Renal cortical epithelial cell (primary cell): ENCODE results near the gene COIL. TPM values are rescaled to one million over a fixed set of nuclear protein-coding genes. Genes with fewer than 3 reads are reported as not detected.
"Not testable (repeated sequence)": the region's sequence is repeated elsewhere in the genome, so short reads cannot be mapped to it uniquely, and the experiment has no call there.

Experiments used
- DNase-seq: peaks from one replicate; pipeline ENCODE4 v3.0.0-alpha.2; 2011; ENCODE audit warnings: low read depth
- total RNA-seq: library from RNA; depleted of rRNA; stranded (reverse); fragments of >200 nt; gene quantifications from 2 replicates; pipeline ENCODE4 v1.2.3, GENCODE V29; 2014

COIL gene
- total RNA-seq, 1 donor from 2014 or later, result 15.9 TPM

DNA sequence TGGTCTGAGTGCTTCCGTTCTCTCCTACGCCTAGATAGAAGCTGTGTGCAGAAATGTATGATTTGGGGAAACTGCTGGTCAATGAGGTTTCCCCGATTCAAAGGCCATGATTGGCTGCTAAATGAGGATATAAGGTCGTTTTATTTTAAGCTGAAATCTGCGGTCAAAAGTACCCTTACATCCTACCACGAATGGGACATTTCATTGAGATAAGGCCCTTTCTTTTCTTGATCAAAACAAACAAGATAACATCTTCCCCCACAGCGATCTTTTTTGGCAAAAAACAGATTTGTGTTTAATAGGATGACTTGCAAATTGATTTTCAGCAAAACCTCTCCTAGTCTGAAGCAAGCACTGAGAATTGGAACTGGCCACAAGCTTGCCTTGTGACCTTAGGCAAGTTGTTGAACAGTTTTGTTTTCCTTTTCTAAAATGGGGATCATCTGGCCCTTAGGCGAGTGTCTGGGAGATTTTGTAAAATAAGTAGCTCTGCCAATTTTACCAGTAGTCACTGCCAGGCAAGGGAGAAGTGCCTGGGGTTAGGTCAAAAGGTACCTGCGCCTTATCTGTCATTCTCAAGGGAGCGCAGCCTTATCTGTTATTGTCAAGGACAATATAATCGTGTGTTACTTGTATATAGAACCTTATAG lies 17.7 kb upstream of the COIL start:
- DNase-seq, result no peak

DNA sequence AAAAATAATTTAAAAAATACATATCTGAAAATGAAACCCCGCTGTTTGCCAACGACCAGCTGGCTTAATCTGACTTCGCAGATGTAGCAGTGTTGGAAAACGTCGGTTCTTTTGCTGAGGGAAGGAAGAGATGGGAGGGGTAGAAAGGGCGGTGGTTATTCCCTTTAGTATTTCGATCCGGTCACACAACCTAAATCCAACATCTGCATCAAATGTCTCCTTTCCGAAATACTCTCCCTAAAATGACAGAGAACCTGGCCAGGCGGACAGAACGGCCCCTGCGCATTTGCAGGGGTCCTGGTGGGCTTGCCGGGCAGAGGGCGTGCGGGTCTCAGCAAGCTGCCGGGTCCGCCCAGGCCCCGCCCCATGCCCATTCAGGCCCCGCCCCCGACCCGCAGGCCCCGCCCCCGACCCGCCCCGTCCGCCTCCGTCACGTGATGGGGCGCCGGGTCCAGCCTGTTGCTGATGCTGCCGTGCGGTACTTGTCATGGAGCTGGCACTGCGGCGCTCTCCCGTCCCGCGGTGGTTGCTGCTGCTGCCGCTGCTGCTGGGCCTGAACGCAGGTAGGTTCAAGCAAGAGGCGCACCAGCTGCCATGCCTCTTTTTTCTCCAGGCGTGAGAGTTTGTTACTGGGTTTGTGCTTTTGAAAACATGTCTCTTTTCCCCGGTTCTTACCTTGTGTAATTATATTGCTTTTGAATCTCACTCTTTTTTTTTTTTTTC lies 17.0 kb upstream of the COIL start, which contains the start of gene SCPEP1:
SCPEP1 (plus strand) TSS at position 459 of the 723 bp plus-strand sequence; CDS start at position 488, 29 bp downstream.
- DNase-seq, result peak; percentile 52

DNA sequence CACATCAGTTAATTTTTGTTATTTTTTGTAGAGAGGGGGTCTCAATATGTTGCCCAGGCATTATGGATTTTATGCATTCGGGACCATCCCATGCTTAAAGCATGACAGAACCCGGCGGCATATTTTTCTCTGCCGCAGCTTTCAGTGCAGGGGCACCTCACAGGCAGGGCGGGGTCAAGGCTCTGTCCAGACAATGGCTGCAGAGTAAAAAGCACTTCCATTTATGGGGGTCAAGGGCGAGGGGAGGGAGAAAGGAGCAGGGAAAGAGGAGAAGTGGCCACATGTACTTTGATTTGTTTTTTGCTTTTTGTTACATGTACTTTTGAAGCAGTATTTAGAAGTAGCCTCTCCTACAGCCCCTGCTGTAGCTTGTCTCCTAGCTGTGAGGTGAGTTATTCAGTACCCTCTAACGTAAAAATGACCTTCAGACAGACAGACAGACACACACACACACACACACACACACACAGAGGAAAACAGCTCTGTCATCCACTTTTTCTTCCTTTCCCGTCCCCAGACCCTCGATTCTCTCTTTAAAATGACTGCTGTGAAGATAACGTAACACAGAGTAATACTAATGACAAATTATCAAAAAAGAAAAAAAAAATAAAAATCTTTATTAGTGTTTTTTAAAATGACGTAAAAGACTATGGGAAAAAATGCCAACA lies 16.2 kb upstream of the COIL start:
- no peak for DNase-seq

DNA sequence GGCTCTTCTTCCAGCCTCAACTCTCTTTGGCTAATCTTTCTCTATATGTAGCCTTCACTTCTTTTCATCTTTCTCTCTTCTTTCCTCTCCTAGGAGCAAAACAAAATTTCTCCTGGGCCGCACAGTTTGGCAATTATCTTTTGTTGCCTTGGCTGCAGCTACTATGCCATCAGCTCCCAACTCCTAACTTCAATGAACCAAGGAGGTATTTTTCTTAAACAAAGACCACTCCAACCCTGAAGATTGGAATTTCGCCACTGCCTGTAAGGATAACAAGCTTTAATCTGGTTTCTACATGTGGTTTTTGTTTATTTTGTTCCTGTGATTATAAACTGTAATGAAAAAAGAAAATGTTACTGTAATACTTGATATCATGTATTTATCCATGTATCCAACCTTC lies 14.8 kb upstream of the COIL start:
- no peak for DNase-seq

DNA sequence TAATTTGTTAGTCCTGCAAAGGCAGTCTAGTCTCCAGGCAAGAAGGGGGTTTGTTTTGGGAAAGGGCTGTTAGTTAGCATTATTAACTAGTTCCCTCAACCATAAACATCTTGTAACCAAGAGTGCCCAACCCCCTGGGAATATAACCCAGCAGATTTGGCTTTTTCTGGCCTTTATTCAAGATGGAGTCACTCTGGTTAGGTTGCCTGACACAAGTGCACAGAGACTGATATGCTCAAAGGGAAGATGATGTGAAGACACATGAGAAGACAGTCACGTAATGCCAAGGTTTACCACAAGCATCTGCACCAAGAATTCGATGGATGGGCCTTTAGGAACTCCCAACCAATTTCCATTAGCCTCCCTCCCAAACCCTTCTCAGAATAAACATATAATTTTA lies 13.2 kb upstream of the COIL start:
- DNase-seq, result no peak

DNA sequence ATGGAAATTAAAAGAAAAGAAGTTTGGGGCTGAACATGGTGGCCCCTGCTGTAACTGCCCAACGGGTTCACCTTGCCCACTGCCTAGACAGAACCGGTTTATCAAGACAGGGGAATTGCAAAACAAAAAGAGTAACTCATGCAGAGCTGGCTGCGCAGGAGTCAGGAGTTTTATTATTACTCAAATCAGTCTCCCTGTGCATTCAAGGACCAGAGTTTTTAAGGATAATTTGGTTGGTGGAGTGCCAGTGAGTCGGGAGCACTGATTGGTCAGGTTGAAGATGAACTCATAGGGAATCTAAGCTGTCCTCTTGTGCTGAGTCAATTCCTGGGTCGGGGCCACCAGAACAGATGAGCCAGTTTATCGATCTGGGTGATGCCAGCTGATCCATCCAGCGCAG lies 12.7 kb upstream of the COIL start:
- no peak for DNase-seq

DNA sequence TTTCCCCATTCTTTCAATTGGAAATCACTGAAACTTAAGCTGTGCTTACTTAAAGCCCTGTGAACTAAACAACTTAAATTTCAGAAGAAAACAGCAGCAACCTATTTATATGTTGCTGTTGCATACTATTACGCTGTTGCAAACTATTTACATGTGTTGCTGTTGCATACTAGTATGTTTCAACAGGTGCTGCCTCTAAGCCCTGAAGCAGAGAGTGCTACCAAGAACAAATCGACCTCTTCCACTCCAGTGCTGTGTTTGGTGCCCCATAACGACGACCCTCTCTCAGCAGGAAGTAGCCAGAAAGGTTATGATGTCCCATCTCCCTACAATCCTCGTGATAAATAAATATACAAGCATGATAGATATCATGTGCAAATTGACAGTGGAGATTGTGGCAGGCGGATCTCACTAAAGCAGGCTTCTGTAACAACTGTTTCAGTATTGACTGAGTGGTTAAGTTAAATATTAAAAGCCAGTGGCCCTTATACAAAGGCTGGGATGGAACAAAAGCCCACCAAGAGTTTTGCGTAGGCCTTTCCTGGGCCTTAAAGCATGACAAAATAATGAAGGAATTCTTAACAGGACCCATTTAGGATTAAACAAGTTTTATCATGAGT lies 11.4 kb upstream of the COIL start:
- DNase-seq, result no peak

DNA sequence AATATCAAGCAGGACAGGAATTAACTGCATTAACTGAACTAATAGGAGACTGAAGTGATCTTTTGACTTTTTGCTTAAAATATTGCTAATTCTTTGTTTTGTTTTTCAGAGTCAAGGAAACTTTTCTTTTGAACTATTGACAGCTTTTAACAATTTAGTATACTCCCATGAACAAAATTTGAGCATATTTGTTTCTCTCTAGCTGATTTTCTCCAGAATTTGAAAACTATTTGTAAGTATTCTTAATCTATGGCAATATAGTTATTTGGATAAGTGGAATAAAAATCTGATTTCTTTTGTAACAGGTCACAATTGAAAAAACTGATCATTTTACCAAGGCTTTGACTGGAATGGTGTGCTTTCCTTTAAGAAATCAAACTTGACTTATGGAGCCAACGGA lies 10.1 kb upstream of the COIL start:
- no peak for DNase-seq

DNA sequence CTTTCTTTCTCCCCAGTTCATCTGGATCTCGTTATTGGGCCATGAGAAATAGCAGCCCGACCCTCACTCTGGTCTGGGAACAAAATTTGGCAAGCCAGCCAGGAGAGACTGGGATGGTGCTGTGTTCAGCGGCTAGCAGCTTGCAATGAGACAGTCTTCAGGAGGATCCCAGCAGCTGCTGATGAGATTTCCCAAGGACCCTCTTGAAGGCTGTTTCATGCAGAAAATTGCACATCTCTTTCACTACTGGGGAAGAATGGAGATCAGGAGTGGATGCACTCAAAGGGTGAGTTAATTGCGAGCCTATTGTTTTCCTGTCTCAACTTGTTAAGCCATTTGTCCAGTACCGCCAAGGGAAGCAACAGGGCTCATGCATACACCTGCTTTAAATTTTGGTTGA lies 5.5 kb upstream of the COIL start:
- DNase-seq, result no peak

DNA sequence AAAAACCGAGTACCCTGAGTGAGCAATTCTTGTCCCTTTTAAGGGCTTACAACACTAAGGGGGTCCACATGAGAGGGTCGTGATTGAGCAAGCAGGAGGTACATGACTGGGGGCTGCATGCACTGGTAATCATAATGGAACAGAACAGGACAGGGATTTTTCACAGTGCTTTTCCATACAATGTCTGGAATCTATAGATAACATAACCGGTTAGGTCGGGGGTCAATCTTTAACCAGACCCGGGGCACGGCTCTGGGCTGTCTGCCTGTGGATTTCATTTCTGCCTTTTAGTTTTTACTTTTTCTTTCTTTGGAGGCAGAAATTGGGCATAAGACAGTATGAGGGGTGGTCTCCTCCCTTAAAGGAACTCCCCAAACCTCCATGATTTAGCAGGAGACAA lies 4.8 kb upstream of the COIL start:
- not testable (repeated sequence) for DNase-seq

DNA sequence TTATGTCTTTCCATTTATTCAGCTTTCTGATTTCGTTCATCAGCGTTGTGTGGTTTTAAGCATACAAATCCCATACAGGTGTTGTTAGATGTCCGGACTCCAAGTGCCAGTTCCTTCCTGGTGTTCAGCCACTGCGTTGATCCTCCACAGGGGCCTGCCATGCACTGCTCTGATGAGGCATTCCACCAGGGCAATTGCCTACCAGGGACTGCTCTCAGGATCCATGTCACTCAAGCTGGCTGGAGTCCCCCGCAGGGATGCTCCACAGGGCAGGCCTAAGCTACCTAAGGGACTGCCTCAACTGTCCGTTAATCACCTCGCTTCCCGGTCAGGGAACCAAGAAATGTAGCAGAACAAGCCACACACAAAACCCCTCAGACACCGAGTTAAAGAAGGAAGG lies 4.4 kb upstream of the COIL start:
- DNase-seq, result not testable (repeated sequence)

DNA sequence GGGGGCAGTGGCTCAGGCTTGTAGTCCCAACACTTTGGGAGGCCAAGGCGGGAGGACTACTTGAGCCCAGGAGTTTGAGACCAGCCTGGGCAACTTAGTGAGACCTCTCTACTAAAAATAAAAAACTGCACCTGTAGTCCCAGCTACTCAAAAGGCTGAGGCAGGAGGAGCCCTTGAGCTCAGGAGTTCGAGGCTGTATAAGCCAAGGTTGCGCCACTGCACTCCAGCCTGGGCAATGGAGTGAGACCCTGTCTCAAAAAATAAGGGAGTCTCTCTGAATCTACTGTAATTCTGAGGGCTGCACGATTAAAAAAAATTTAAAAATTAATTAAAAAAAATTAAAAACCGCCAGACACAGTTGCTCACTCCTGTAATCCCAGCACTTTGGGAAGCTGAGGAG lies 3.9 kb downstream of the COIL start:
- DNase-seq, result no peak

DNA sequence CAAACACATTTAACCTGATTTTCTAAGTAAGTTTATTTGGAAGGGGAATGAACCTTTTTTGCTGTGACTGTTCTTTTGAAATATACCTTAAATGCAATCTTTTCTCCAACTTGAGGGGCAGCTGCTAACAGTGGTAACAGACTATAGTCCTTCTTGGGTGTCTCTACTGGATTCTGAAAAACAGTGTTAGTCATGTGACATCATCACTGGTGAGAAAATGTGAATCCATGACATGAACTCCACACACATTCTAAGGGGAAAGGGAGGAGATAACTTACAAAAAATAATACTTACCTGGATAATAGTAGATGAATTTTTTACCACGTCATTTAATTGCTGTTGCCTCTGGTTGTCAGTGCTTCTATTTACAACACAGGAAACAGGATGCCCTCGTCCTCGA lies 11.3 kb downstream of the COIL start:
- no peak for DNase-seq

DNA sequence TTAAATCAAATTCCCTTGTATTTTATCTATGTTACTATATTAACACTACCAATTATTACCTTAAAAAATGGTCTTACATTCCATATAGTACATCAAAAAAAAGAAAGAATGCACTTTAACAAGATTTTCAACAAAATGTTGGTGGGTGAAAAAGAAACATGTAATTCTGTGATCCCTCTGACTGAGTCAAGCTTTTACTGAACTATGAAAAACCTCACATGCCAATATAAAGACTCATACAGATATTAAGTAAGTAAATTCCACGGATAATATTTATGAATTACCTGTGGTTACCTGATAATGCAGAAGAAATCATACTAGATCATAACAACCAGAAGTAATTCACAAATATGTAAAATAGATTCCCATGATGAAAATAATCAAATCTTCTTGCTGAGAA lies 12.4 kb downstream of the COIL start:
- DNase-seq, result no peak

DNA sequence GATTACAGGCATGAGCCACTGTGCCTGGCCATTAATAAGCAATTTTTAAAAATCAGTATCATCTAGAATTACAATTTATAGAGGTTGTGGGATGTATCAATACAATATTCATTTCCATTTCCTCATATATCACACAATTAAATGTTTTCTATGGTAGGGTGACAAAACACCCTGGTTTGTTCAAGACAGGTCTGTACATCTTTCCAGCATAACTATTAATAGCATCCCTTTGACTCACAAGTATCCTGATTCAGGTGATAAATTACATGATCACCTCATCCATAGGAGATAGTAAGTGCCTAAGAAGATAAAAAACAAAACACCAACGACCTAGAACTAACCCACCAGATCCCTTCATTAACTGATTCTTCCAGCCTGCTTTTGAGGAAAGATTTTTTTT lies 13.1 kb downstream of the COIL start:
- DNase-seq, result no peak

DNA sequence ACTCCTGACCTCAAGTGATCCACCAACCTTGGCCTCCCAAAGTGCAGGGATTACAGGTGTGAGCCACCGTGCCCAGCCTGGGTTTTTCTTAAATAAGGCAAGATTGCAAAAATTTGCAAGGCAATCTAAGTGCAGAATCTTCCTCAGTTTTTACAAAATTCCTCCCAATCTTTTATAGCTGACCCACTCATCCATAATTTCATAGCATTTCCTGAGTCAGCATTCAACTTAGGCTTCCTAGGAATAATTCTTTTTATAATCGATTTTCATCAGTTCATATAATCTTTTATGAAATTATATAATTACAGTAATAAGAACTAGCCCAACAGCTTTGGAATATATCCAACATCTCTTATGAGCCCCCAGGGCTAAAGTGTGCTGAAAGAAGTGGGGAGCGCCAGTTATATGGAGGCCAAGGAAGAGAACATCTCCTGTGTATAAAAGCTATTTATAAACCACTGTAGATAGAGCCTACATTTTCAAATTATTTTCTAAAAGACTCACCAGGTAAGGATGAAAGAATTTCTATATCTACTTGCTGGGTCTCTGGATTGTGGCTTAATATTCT lies 14.8 kb downstream of the COIL start:
- DNase-seq, result no peak

DNA sequence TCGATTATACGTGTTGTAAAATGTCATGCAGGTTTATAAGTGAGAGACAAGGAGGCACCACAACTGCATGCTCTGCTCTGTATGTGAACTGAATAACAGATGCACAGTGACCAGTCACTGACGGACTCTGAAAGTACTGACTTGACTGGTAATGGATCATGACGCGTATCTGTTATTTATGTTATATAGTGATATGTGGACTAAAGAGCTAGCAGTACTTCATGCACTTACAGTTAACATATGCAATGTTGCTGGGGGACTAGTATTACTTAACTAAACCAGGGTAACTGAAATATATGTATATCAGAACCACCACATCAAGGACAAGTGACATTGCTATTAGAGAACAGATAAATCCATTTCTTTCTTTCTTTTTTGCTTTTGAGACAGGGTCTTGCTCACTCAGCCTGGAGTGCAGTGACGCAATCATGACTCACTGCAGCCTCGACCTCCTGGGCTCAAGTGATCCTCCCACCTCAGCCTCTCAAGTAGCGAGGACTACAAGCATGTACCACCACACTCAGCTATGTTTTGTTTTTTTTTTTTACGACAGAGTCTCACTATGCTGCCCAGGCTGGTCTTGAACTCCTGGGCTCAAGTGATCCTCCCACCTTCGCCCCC lies 17.2 kb downstream of the COIL start:
- DNase-seq, result no peak

DNA sequence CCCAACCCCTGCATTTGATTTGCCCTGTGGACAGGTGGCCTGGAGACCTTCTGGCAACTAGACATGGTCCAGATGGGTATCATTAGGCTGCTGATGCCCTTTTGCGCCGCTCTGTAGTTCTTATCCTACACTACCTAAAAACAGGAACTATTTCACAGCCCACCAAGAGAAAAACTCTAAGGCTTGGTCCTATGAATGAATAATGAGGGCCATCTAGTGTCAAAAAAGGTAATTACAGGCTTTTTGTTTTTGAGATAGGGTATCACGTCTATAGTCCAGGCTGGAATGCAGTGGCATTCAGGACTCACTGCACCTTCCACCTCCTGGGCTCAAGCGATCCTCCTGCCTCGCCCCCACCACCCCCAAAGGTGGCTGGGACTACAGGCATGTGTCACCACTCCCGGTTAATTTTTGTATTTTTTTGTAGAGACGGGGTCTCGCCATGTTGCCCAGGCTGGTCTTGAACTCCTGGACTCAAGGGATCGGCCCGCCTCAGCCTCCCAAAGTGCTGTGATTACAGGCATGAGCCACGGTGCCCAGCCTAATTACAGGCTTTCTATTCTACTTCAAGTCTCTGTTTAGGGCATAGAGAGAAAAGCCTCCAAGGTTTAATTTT lies 20.9 kb downstream of the COIL start:
- DNase-seq, result peak; percentile 50

DNA sequence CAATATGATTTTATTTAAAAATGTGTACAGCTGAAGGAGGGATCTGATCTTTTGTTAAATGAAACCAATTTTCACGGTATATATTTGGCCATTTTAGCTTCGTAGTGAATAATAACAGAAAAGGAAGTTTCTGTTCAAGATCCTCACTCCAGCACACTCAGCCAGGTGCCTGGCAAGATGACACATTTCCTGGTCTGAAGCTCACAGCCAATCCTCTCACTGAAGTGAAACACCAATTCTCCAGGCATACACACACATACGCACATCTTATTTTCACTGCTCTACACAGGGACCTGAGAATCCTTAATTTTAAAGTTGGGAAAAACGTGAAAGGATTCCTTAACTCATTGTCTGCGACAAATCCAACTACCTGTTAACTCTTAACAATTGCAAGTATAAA lies 22.6 kb downstream of the COIL start:
- not testable (repeated sequence) for DNase-seq

DNA sequence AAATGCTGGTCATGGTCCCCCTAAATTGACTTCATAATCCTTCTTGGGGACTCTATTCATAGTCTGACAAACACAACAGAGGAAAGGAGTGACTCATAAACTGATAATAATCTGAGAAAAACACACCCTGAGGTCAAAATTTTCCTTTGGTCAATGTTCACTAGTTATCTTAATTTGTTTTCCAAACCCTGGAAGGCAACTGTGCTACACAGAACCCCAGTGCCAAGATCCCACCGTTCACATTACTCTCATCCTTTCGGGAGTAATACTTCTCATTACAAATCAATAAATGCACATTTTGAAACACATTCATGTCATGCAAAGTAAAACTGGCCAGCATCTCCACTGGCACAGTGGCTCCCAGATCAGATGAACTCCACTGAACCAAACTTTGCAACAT lies 23.2 kb downstream of the COIL start:
- no peak for DNase-seq

DNA sequence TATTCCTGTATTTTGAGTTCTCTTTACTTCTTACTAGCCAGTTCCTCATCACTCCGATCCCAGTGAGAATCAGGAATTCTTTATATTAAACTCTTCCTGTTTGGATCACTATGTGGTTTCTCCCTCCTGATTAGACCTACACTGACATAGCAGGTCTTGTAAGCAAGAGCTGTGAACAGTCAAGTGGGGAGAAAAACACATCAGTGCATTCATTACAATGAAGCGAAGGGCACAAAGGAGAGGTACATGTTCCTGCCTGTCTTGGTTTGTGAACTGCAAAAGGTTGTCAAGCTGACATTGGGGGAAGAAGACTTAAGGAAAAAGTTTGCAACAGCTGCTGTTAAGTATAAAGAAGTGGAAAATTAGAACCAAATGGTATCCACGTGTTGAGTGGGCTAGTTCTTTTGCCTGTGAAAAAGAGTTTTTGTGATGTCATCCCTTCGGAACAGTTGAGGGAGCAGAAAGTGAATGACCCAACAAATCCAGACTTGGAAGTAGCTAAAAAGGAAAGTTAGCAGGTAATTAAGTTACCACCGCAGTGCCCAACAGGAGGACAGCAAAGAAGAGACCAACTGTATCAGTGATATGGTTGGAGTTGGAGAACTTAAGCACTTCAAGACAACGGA lies 24.0 kb downstream of the COIL start:
- no peak for DNase-seq
